GM19397 (cell line): ENCODE data around the gene STARD5.
A peak's percentile ranks its signal among the peaks of the same experiment; 100 is the strongest.
"Not testable (repeated sequence)": the region's sequence is repeated elsewhere in the genome, so short reads cannot be mapped to it uniquely, and the experiment has no call there.

Source experiments
- ATAC-seq: cut with Tn5 transposase; IDR thresholded peaks from one replicate; pipeline ENCODE4 v1.9.1; 2021; ENCODE audit warnings: mild to moderate bottlenecking, moderate library complexity; ENCODE audit not compliant: unreplicated experiment

STARD5 gene

GRCh38 chr15:81337713-81338157 is 13.8 kb upstream of the STARD5 start:
- no peak for ATAC-seq

GRCh38 chr15:81337241-81337640 is 13.3 kb upstream of the STARD5 start:
- no peak for ATAC-seq

- ATAC-seq = no peak
Observed at GRCh38 chr15:81336568-81336967, 12.6 kb upstream of the STARD5 start.

- no peak for ATAC-seq
Observed at GRCh38 chr15:81335631-81336030, 11.7 kb upstream of the STARD5 start.

DNA sequence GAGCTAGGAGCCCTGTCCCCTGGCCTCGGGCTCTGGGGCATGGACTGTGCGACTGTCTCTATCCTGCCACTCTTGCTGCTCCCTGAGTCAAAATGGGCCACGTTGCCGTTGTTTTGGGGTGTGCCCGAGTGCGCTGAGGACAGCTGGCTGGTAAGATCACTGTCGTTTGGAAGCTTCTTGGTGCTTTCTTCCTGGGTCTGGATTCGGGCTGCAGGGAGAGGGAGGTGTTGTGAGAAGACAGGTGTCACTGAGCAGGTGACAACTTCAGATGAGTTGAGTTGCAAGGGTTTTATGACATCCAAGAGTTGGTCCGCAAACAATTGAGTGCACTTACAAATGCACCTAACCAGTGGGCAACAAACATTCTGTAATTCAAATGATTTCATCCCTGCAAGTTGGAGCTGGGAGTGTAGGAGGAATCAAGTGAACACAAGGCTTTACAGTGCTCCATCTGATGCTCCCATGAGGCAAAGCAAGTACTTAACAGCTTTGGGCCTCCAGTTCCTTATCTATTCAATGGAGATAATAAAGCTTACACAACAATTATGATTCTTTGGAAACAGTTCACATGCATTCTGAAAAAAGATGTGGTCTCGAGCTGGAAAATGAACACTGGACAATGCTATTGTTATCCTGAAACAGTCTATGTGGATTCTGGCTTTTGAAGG is 11.0 kb upstream of the STARD5 start:
- no peak for ATAC-seq

GRCh38 chr15:81333363-81333762 is 9.4 kb upstream of the STARD5 start:
- no peak for ATAC-seq

DNA sequence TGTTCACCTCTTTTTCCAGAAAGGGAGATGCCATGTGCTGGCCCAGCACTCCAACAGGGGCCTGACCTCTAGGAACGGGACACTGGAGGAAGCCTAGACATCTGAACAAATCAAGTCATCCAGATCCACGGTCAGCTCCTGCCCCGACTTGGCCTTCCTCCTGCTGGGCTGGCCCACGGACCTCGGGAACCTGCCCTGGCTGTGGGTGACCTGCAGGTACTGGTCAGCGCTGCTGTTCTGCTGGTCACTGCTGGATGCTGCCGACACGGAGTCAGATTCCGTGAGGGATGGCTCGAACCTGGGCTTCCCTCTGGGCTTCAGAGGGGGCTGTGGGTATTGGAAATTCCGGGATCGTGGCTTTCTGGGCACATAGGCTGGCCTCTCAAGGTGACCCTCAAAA is 8.4 kb upstream of the STARD5 start:
- no peak for ATAC-seq

DNA sequence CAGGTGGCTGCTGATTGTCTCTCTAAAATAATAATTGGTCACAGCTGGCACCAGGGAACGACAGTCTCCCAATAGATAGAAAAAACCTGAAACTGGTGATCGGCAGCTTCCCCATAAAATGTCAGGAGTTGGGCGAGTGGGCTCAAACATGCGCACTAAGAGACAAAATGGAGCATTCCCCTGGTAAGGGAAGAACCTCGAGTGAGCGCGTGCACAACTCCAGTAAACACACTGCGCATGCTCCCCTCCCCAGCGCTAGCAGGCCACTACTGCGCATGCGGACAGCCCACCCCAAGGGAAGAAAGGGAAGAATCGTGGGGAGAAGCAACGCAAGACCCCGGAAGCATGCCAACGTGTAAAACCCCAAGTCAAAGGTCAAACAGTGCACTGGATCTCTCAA is 7.7 kb upstream of the STARD5 start:
- no peak for ATAC-seq

GRCh38 chr15:81331141-81331540 is 7.2 kb upstream of the STARD5 start:
- not testable (repeated sequence) for ATAC-seq

DNA sequence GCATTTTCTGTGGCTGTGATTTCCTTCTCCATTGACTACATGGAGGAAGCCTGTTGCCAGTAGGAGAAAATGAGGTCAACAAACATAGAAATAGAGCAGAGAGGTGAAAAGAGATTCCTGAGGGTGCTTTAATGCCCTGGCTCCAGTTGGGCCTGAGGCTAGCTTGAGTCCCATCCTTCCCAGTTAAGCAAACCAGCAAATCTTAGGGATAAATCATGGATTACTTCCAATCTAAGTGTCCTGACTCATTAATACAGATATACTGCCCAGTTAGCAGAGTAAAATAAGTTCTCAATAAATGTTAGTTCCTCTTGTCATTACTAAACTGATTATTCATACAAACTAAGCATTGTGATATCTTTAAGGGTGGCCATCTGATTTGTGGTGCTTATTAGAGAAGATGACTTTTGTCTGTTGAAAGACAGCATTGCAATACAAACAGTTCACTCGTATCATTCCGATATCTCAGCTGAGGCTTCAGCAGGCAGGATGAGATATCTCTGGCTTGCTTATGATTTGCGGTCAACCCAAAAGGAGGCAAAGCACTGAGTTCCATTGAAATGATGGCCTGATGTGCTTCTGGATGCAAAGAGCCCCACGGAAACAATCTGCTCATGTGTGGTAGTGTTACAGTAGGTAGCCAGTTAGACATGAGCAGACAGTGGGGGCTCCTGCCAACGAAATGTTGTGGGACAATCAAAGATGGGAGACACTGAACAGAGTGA is 6.6 kb upstream of the STARD5 start:
- no peak for ATAC-seq

- no peak for ATAC-seq
Observed at GRCh38 chr15:81329446-81329845, 5.5 kb upstream of the STARD5 start.

GRCh38 chr15:81327516-81327915 is 3.6 kb upstream of the STARD5 start:
- no peak for ATAC-seq

DNA sequence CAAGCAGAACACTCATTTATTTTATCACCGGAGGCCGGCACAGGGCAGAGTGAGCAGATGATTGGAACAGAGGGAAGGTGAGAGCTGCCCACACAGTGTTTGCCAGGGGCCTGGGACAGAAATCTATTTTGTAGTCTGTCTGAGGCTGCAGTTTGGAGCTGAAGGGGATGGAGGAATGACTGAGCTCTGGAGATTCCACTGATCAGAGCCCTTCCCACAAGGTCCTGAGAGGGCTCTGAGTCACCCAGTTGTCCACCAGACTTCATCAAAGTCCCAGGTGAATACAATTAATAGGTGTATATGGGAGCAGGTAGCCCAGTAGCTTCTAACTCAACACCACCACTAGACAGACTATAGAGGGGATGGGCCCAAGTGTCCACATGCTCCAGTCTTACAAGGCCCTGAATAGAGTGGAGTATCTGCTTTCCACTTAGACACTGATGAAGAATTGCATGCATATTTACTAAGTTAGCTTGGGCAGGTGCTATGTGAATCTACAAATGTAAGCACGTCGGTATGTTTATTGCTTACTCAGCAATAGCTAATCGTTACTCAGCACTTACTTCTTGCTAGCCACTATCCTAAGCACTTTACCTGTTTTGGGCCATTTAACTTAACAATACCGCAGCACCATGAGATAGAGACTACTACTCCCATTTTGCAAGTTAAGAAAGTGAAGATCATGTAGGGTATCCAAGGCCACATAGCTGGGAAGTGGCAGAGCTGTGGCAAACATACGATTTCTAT is 2.7 kb upstream of the STARD5 start:
- ATAC-seq = no peak

DNA sequence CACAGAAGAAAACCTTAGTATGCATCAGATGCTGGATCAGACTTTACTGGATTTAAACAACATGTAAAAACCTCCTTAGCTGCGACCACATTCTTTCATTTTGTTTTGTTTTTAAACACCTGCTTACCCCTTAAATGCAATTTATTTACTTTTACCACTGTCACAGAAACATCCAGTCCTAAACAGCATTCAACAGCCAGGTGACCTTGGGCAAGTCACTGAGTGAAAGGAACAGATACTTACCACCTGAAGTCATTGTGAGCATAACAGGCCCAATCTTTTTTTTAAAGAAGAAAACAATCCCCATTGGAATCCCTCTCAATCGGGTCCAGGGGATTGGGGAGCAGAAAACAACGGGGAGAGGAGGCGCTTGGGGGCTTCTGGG is 390 bp downstream of the STARD5 start:
- peak; percentile 2 for ATAC-seq

- no peak for ATAC-seq
Observed at GRCh38 chr15:81322676-81323253, 1.2 kb downstream of the STARD5 start.

DNA sequence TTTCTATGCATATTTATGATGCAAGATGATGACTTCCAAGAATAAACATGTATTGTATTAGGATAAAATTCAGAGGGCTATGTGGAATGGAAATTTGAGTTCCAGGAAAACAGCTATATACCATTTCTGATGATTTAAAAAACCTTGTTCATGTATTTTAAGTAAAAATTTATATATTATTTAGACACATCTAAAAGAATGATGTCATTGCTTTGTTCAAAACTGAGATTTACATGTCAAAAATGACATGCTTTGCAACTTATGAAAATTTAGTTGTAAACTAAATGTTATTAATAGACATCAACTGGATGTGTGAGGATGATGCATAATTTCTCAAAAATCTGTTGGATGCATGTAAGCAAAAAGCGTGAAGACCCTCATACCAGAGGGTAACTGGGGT is 2.3 kb downstream of the STARD5 start:
- ATAC-seq = no peak

GRCh38 chr15:81317642-81318017 is 6.3 kb downstream of the STARD5 start:
- no peak for ATAC-seq

DNA sequence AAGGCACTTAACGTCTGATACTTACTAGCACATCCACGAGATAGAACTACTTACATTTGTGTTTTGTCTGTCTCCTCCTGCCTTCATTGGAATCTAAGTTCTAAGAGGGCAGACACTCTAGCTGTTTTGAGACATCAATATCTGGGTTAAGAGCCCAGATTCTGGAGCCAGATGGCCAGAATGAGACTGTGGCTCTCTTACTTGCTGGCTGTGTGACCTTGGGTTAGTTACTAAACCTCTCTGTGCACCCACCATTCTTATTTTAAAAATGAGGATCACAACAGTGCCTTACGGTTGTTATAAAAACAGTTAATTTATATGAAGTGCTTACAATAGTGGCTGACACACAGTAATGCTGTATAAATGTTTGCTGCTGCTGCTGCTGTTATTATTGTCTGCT is 7.7 kb downstream of the STARD5 start:
- no peak for ATAC-seq

DNA sequence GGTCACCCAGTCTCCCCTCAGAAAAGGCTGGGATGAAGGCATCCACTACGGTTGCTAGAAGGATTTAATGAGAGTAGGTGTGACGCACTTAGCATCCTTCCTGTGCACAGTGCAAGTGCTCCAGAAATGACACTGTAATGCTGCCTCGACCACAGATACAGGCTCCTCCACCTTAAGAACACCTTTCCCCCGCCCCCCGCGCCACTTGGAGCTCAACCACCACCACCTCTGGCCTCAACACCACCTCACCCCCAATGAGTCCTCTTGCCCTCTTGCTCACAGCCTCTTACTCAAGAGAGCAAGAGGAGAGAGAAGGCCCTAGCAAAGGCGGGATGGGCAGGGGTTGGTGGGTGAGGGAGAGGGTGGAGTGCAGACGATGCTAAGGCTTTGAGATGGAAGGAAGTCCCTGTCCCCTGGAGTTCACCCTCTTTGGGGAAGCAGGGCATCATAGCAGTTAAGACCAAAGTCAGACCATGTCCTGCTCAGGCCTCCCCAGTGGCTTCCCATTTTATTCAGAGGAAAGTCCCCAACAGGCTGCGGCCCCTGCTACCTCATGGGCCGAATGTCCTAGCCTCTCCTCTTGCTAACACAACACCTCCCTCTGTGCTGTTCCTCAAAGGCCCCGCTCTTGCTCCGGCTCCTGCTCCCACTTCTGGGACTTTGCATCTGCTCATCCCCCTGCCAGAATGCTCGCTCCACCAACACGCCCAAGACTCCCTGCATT is 8.3 kb downstream of the STARD5 start:
- no peak for ATAC-seq

DNA sequence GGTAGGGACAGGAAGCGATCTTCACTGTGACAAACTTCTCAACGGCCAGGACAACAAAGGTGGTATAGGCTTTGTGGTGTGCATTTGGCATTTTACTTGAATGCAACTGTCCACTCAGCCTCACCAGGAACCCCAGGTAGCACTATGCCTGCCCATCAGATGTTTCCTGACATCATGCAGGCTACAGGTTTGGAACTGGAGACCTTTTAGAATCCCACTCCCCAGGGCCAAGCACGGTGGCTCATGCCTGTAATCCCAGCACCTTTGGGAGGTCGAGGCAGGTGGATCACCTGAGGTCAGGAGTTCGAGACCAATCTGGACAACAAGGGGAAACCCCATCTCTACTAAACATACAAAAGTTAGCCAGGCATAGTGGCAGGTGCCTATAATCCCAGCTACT is 9.6 kb downstream of the STARD5 start:
- no peak for ATAC-seq

DNA sequence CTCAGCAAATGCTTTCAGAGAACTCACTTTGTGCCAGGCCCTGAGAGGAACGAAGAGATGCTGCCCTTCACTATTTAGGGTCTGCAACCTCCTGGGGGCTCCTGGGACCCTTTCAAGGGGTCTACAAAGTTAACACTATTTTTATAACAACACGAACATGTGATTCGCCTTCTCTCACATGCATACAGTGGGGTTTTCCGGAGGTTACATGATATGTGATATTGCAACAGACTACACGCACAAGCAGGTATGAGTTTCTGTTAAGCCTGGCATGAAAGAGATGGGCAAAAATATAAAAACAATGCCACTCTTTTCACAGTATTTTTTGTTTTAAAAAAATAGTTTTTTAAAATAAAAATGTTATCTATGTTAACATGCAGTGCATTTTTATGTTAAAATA is 10.3 kb downstream of the STARD5 start:
- ATAC-seq = no peak
